Neural progenitor cell (in vitro differentiated cells): ENCODE results near the gene RPTOR. TPM values are rescaled to one million over a fixed set of nuclear protein-coding genes. Genes with fewer than 3 reads are reported as not detected.

Source experiments
- DNase-seq: peaks from one replicate; pipeline ENCODE4 v3.0.0-alpha.2; 2016; ENCODE audit warnings: low spot score
- H2AFZ ChIP-seq: fragments of 200-600 bp; sonication (generic); replicated peaks from 2 replicates; pipeline ENCODE4 v1.6.1; 2016; ENCODE audit warnings: antibody characterized with exemption
- H3F3A ChIP-seq: fragments of 200-600 bp; sonication (generic); 2 replicates; pipeline ENCODE4 v1.6.1; 2016; ENCODE audit warnings: antibody characterized with exemption, low read depth
- H3K27ac ChIP-seq: fragments of 200-600 bp; sonication (generic); 2 replicates; pipeline ENCODE4 v1.5.1; 2016; ENCODE audit warnings: mild to moderate bottlenecking
- H3K27me3 ChIP-seq: fragments of 200-600 bp; sonication (generic); 2 replicates; pipeline ENCODE4 v1.6.1; 2016; ENCODE audit warnings: mild to moderate bottlenecking, moderate library complexity
- H3K36me3 ChIP-seq: fragments of 200-600 bp; sonication (generic); 2 replicates; pipeline ENCODE4 v1.5.1; 2016
- H3K4me1 ChIP-seq: fragments of 200-600 bp; sonication (generic); 2 replicates; pipeline ENCODE4 v1.6.1; 2016; ENCODE audit warnings: mixed run types
- H3K4me2 ChIP-seq: fragments of 200-600 bp; sonication (generic); 2 replicates; pipeline ENCODE4 v1.6.1; 2016
- H3K4me3 ChIP-seq: fragments of 200-600 bp; sonication (generic); 2 replicates; pipeline ENCODE4 v1.5.1; 2016
- H3K79me2 ChIP-seq: fragments of 200-600 bp; sonication (generic); 2 replicates; pipeline ENCODE4 v1.6.1; 2016; ENCODE audit warnings: low read depth
- H3K9ac ChIP-seq: fragments of 200-600 bp; sonication (generic); 2 replicates; pipeline ENCODE4 v1.6.1; 2016
- H3K9me3 ChIP-seq: fragments of 200-600 bp; sonication (generic); 2 replicates; pipeline ENCODE4 v1.5.1; 2016; ENCODE audit warnings: low read depth
- H4K20me1 ChIP-seq: fragments of 200-600 bp; sonication (generic); 2 replicates; pipeline ENCODE4 v1.6.1; 2016; ENCODE audit warnings: low read depth
- H3K27ac Mint-ChIP-seq: 3 replicates; pipeline ENCODE4 v1.8.0; 2021; ENCODE audit warnings: mixed read lengths
- H3K27me3 Mint-ChIP-seq: 2 replicates; pipeline ENCODE4 v1.8.0; 2022; ENCODE audit warnings: low read depth, mild to moderate bottlenecking, inconsistent platforms, moderate library complexity, mixed read lengths; ENCODE audit not compliant: insufficient read depth
- H3K36me3 Mint-ChIP-seq: 3 replicates; pipeline ENCODE4 v1.8.0; 2021; ENCODE audit warnings: mixed read lengths
- H3K4me1 Mint-ChIP-seq: 3 replicates; pipeline ENCODE4 v1.8.0; 2021; ENCODE audit warnings: mixed read lengths
- H3K4me3 Mint-ChIP-seq: 3 replicates; pipeline ENCODE4 v1.8.0; 2021; ENCODE audit warnings: mild to moderate bottlenecking, moderate library complexity, mixed read lengths
- H3K9me3 Mint-ChIP-seq: 3 replicates; pipeline ENCODE4 v1.8.0; 2020; ENCODE audit warnings: mixed read lengths
- CTCF ChIP-seq: fragments of 200-600 bp; sonication (generic); IDR thresholded peaks from 2 replicates; pipeline ENCODE4 v1.5.1; 2017; ENCODE audit warnings: antibody characterized with exemption, mild to moderate bottlenecking
- EZH2 ChIP-seq: fragments of 200-600 bp; sonication (generic); IDR thresholded peaks from 2 replicates; pipeline ENCODE4 v1.6.1; 2017; ENCODE audit warnings: antibody characterized with exemption, mild to moderate bottlenecking, moderate library complexity
- EZH2phosphoT487 ChIP-seq: fragments of 200-600 bp; sonication (generic); IDR thresholded peaks from 2 replicates; pipeline ENCODE4 v1.6.1; 2017; ENCODE audit warnings: antibody characterized with exemption
- total RNA-seq: library from RNA; depleted of rRNA; stranded (reverse); fragments of >200 nt; gene quantifications from 2 replicates; pipeline ENCODE4 v1.2.3, GENCODE V29; 2015; ENCODE audit warnings: low replicate concordance

RPTOR gene
- total RNA-seq, 1 donor from 2014 or later = 7.4 TPM

- peaks cover 12% of the 10 kb centered on the region for H3K36me3 Mint-ChIP-seq
- TF ChIP-seq EZH2 (no peak), CTCF (no peak), EZH2phosphoT487 (no peak)
- peaks cover 16% of the 10 kb centered on the region for H3K4me1 Mint-ChIP-seq
- Histone ChIP-seq H3F3A (peaks cover 7% of the 10 kb centered on the region), H3K4me2 (peak overlapping the region; percentile 55), H3K9me3 (no peaks in the 10 kb centered on the region), H3K9ac (no peak overlapping the region), H3K27me3 (no peaks in the 10 kb centered on the region), H3K4me1 (peaks cover 17% of the 10 kb centered on the region), H3K36me3 (no peaks in the 10 kb centered on the region), H3K79me2 (peaks cover 23% of the 10 kb centered on the region), H3K27ac (peak overlapping the region; percentile 53), H2AFZ (no peak overlapping the region), H4K20me1 (no peaks in the 10 kb centered on the region), H3K4me3 (no peak overlapping the region)
- H3K4me3 Mint-ChIP-seq = no peak overlapping the region
- peaks cover 2% of the 10 kb centered on the region for H3K9me3 Mint-ChIP-seq
- no peak overlapping the region for H3K27ac Mint-ChIP-seq
- no peak for DNase-seq
- peaks cover 2% of the 10 kb centered on the region for H3K27me3 Mint-ChIP-seq
These were observed 172.5 kb downstream of the RPTOR start for GRCh38 chr17:80716986-80717719.

- no peak overlapping the region for H3K27ac Mint-ChIP-seq
- H3K27me3 Mint-ChIP-seq = peaks cover 5% of the 10 kb centered on the region
- no peaks in the 10 kb centered on the region for H3K36me3 ChIP-seq
- peak overlapping the region; percentile 53 for H3K27ac ChIP-seq
- H3K4me1 ChIP-seq = peaks cover 17% of the 10 kb centered on the region
- peaks cover 13% of the 10 kb centered on the region for H3K4me1 Mint-ChIP-seq
- H3K79me2 ChIP-seq = peaks cover 19% of the 10 kb centered on the region
- H3K4me3 ChIP-seq = no peak overlapping the region
- no peak overlapping the region for H2AFZ ChIP-seq
- no peaks in the 10 kb centered on the region for H3K27me3 ChIP-seq
- DNase-seq = peak; percentile 35
- H3F3A ChIP-seq = peaks cover 7% of the 10 kb centered on the region
- H3K9ac ChIP-seq = no peak overlapping the region
- no peaks in the 10 kb centered on the region for H4K20me1 ChIP-seq
- H3K9me3 Mint-ChIP-seq = peaks cover 2% of the 10 kb centered on the region
- no peaks in the 10 kb centered on the region for H3K9me3 ChIP-seq
- H3K4me2 ChIP-seq = peak overlapping the region; percentile 55
- H3K36me3 Mint-ChIP-seq = peaks cover 12% of the 10 kb centered on the region
- H3K4me3 Mint-ChIP-seq = no peak overlapping the region
- TF ChIP-seq EZH2 (no peak), EZH2phosphoT487 (no peak), CTCF (no peak)
These were observed 173.1 kb downstream of the RPTOR start for GRCh38 chr17:80717720-80718083.

GRCh38 chr17:80718428-80718827 lies 173.8 kb downstream of the RPTOR start:
- Mint-ChIP-seq H3K27me3 (peaks cover 5% of the 10 kb centered on the region), H3K9me3 (peaks cover 2% of the 10 kb centered on the region), H3K4me1 (peaks cover 13% of the 10 kb centered on the region), H3K27ac (peak overlapping the region; percentile 0), H3K4me3 (no peak overlapping the region), H3K36me3 (peaks cover 13% of the 10 kb centered on the region)
- Histone ChIP-seq H3K4me2 (peak overlapping the region; percentile 55), H3K36me3 (no peaks in the 10 kb centered on the region), H3K9ac (no peak overlapping the region), H3F3A (peaks cover 7% of the 10 kb centered on the region), H3K4me1 (peaks cover 17% of the 10 kb centered on the region), H3K4me3 (no peak overlapping the region), H3K9me3 (no peaks in the 10 kb centered on the region), H3K79me2 (peaks cover 13% of the 10 kb centered on the region), H2AFZ (no peak overlapping the region), H3K27ac (no peak overlapping the region), H3K27me3 (no peaks in the 10 kb centered on the region), H4K20me1 (no peaks in the 10 kb centered on the region)
- TF ChIP-seq CTCF = no peak
- TF ChIP-seq EZH2phosphoT487 = no peak
- no peak for TF ChIP-seq EZH2
- no peak for DNase-seq
